Subcutaneous preadipocyte (primary cell): Measurements from ENCODE around the gene RANGRF. TPM values are rescaled to one million over a fixed set of nuclear protein-coding genes. Genes with fewer than 3 reads are reported as not detected.

ENCODE experiments used
- small RNA-seq: library from RNA; depleted of rRNA; stranded (forward); fragments of <200 nt; gene quantifications from one replicate; pipeline ENCODE3, GENCODE V24; 2012
- total RNA-seq: library from RNA; depleted of rRNA; stranded (reverse); fragments of >200 nt; gene quantifications from 2 replicates; pipeline ENCODE4 v1.2.3, GENCODE V29; 2012

Gene RANGRF, protein sequence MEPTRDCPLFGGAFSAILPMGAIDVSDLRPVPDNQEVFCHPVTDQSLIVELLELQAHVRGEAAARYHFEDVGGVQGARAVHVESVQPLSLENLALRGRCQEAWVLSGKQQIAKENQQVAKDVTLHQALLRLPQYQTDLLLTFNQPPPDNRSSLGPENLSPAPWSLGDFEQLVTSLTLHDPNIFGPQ
- 7.6 and 8.1 TPM in 2 replicates for total RNA-seq

GRCh38 chr17:8288336-8289102 lies at the start of gene RANGRF:
TSS of gene RANGRF (plus strand) at chr17:8288670. CDS start at chr17:8288789, 119 bp downstream.

DNA sequence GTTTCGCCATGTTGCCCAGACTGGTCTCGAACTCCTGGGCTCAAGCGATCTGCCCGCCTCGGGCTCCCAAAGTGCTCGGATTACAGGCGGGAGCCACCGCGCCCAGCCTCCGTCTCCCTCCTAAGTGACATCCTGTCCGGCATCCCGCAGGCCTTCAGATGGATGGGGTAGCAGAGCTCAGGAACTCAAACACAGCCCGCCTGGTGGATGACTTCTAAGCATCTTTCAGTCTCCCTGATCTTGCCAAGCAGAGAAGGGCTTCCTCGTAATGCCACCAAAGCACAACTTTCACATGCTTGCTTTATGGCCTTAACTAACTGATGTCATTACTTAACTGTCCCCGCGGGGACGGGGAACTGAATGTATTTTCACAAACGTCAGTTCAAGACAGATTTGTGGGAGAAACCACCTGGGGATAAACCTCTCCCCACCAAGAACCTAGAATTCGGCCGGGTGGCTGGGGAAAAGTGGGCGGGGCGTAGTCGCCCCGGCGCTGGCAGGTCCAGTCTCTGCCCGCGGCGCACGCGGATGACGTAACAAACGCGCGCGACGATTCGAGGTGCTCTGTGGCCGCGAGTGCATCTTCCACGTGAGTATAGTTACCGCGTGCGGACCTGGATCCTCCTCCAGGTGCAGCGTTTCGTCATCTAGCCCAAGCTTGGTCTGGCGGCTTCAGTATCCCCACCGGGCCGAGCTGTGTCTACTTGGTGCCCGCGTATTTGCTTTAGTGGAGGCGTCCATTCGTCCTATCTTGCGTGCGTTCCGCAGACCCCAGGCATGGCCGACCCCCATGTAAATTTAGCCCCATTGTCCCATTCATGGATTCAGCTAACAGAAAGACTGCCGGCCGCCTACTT lies 39.5 kb upstream of the RANGRF start, which contains the start of gene PFAS:
Gene PFAS (plus strand): TSS at position 539 of the 857 bp plus-strand sequence. CDS start 4,649 bp downstream, outside the sequence.

DNA sequence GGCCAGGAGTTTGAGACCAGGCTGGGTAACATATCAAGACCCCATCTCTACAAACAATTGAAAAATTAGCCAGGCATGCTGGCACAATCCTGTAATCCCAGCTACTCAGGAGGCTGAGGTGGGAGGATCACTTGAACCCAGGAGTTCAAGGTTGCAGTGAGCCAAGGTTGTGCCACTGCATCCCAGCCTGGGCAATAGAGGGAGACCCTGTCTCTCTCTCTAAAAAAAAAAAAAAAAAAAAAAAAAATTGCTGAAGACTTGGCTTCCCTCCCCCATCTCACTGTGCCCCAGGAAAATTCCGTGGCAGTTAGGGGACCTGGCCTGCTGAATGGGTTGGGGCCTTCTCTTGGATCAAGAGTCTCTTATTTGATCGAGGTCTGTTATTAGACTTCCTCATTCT lies 51.1 kb downstream of the RANGRF start, which contains the start of gene ODF4:
Gene ODF4 (plus strand): TSS at position 301 of the 400 bp plus-strand sequence. CDS start 212 bp downstream, outside the sequence.

Small RNA genes lying within 50 kb of the gene (small RNA-seq; reads per million reads assigned to genes)
- gene RF00265, result 0.08 reads per million

Other genes starting within 250 kb of the RANGRF start
- 0.20 and 1.8 TPM in 2 replicates for gene ALOX15B, start 249.6 kb upstream of the RANGRF start, total RNA-seq
- gene ALOX12B, start 201.0 kb upstream of the RANGRF start, total RNA-seq, result 0.73 TPM in 1 of 2 replicates, not detected in the other
- gene ALOXE3, start 170.2 kb upstream of the RANGRF start, total RNA-seq, result not detected in 2 replicates
- gene HES7, start 164.6 kb upstream of the RANGRF start, total RNA-seq, result 0.37 and 0.39 TPM in 2 replicates
- 27.2 and 38.1 TPM in 2 replicates for gene PER1, start 136.3 kb upstream of the RANGRF start, total RNA-seq
- 3.3 and 5.5 TPM in 2 replicates for gene VAMP2, start 125.7 kb upstream of the RANGRF start, total RNA-seq
- 23.9 and 30.1 TPM in 2 replicates for gene TMEM107, start 112.3 kb upstream of the RANGRF start, total RNA-seq
- gene BORCS6, start 98.5 kb upstream of the RANGRF start, total RNA-seq, result 5.9 and 6.2 TPM in 2 replicates
- 24.6 and 32.6 TPM in 2 replicates for gene AURKB, start 78.1 kb upstream of the RANGRF start, total RNA-seq
- gene CTC1, start 40.6 kb upstream of the RANGRF start, total RNA-seq, result 6.6 and 12.1 TPM in 2 replicates
- gene PFAS, start 39.4 kb upstream of the RANGRF start, total RNA-seq, result 53.6 and 83.7 TPM in 2 replicates
- 1.1 and 1.2 TPM in 2 replicates for gene SLC25A35, start 6.7 kb downstream of the RANGRF start, total RNA-seq
- gene ARHGEF15, start 21.6 kb downstream of the RANGRF start, total RNA-seq, result not detected in 2 replicates
- not detected in 2 replicates for gene ODF4, start 51.2 kb downstream of the RANGRF start, total RNA-seq
- 1,773 and 4,256 TPM in 2 replicates for gene RPL26, start 94.5 kb downstream of the RANGRF start, total RNA-seq
- gene RNF222, start 109.2 kb downstream of the RANGRF start, total RNA-seq, result not detected in 2 replicates
- 39.3 and 53.2 TPM in 2 replicates for gene NDEL1, start 147.2 kb downstream of the RANGRF start, total RNA-seq